HG02943 (cell line): ENCODE results near the gene MED14.
A peak's percentile ranks its signal among the peaks of the same experiment; 100 is the strongest.

Experiments
- ATAC-seq: cut with Tn5 transposase; IDR thresholded peaks from one replicate; pipeline ENCODE4 v1.9.1; 2021; ENCODE audit warnings: mild to moderate bottlenecking, low read depth, moderate library complexity; ENCODE audit not compliant: unreplicated experiment

MED14 gene

DNA sequence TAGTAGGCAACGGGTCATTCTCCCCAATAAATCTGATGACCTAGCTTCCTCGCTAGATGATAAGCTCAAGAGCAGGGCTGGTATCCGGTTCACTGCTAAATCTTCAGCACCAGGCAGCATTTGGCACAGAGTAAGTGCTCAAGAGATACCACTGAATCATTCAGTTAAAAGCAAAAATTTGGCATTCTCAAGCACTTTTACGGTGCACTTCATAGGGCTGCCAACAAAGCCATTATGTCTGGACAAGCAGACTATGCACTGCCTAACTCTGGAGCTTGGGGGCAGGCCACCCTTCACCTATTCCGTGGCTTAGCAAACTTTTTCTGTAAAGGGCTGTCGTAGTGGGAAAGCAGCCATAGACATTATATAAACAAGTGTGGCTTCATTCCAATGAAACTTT is 64.2 kb downstream of the MED14 start:
- no peak for ATAC-seq

DNA sequence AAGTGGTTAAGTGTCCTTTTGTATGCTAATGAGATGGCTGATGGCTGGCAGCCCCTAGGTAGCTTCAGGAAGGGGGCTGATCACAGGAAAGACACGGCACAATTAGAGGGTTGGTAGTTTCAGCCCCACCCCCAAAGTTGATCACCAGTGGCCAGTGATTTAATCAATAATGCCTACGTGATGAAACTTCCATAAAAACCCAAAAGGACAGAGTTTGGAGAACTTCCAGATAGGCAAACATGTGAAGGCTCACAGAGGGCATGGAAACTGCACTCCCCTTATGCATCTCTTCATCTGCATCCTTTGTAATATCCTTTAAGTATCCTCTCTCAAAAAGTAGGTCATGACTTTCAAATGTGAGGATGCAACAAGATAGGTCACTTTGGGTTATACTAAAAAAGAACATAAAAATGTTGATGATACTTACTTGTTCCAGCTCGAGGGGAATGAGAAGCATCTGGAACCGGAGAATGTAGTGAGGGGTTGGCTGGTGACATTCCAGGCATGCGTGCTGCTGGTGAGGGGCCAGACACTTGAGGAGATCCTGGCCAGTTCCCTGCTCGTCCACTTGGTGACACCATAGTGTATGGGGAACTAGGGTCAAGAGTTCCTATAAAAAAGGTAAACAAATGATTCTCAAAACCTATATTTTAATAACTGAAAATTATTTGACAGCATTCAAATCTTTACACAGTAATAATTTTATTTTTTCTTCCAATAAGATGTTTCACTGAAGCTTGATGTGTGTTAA is 71.3 kb downstream of the MED14 start:
- ATAC-seq, result no peak

GRCh38 chrX:40663078-40663740 is 72.1 kb downstream of the MED14 start:
- ATAC-seq, result no peak

DNA sequence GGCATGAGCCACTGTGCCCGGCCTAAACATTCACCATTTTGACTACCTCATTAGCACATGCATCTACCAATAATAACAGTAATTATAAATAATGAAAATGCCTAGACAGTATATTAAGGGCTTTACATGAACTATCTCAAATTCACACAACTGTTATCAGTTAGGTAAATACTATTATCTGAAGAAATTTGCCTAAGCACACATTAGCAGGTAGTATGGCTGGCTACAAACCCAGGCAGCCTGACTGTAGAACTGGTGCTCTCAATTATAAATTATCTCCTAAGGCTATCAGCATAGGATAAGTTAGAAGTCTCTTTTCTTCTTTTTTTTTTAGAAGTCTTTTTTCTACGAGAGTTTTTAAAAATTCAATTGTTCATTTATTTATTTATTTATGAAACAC is 73.9 kb downstream of the MED14 start:
- no peak for ATAC-seq

DNA sequence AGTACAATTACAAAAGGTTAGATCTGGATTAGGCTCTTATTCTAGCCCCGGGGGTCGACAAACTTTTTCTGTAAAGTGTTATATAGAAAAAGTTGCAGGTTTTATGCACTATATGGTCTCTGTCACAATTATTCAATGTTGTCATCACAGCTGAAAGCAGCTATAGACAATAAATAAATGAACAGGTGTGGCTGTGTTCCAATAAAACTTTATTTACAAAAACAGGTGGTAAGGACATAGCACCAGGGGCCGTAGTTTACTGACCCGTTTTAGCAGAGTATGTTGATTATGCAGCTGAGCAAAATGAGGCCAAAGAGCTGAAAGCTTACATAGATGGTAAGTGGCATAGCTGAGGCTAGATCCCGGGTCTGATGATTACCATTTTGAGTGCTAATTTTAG is 75.0 kb downstream of the MED14 start:
- no peak for ATAC-seq

GRCh38 chrX:40653535-40653934 is 81.8 kb downstream of the MED14 start:
- no peak for ATAC-seq

DNA sequence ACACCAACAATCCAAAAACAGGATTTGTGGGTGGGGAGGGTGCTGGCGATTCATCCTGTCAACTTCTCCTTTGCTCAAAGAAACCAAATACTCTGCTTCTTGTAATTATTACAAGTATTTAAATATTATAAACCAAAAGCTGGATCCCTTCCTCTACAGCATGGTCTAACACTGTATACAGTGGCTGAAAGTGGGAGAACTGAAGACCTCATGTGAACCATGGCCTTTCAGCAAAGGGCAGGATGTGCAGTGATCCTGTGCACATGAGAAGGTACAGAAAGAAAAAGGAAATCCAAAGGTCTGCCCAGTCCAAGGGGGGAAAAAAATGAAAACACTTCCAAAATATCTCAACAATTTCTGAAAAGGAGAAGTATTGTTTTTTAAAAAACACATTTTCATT is 82.7 kb downstream of the MED14 start:
- no peak for ATAC-seq

DNA sequence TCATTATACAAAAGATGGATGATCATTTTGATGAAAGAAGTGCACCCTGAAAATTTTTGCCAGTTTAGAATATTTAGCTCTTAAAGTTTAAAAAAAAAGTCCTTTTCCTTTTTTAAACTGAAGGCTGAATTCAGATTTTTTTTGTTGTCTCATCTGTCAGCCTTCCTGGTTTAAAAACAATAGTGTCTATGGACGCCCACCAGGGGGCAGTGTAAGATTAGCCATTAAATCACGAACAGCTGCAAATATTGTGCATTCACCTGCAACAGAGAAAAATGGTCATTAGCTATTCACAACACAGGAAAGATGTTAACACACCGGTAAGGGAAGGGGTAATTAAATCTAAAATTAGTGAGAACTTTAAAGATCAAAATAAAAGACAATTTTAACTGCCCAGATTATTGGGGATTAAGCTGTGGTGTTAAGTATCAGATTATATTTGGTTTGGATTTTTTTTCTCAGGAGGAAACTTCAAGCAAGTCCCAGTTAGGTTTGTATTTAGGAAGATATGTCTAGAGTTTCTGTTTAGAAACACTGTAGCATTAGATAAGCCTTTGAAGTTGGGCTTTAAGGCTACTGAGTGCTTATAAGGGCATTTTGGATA is 83.6 kb downstream of the MED14 start:
- ATAC-seq, result no peak

GRCh38 chrX:40647307-40648197 is 87.8 kb downstream of the MED14 start, which contains the start of gene CXorf38:
CXorf38 (minus strand) TSS chrX:40647561; CDS start chrX:40647520, 41 bp downstream.
- ATAC-seq, result peak; percentile 66

- ATAC-seq, result peak; percentile 24
Observed at GRCh38 chrX:40646489-40647306, 88.6 kb downstream of the MED14 start.

- ATAC-seq, result no peak
Observed at GRCh38 chrX:40644821-40645358, 90.5 kb downstream of the MED14 start.

- ATAC-seq, result no peak
Observed at GRCh38 chrX:40644176-40644575, 91.2 kb downstream of the MED14 start.

- ATAC-seq, result no peak
Observed at GRCh38 chrX:40637687-40638086, 97.7 kb downstream of the MED14 start.

DNA sequence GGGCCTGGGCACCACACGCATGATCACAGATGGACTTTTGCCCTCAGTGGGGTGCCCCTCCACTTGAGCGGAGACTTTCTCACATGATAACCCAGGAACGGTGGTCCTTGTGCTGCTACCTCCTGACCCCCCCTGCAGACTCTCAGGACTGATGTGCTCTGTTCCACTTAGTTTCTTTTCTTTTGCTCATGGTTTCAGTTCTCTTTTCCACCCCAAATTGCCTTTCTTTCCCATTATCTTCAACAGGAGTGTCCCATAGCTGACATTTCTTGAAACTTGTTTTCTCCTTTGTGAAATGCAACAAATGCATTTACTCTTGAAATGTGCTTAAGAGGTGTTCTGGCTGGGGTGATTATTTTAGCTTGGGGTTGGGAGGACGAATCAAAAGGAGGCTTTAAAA is 103.1 kb downstream of the MED14 start:
- no peak for ATAC-seq

DNA sequence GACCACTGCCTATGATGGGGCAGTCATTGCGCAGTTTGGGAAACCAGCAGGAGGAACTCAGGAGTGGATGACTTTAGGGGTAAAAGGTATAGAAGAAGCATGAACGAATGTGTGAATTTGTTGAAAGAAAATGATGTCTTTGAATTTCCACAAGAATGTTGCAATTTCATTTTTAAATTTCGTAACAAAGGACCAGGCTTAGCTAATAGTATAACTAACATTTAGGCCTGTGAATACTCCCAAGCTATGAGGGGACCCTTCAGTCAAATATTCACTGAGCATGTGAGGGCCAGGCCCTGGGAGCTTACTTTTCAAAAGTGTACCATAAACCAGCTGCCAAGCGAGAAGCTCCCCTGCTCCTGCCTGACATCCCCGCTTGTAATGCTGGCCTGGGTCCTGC is 106.8 kb downstream of the MED14 start:
- no peak for ATAC-seq

DNA sequence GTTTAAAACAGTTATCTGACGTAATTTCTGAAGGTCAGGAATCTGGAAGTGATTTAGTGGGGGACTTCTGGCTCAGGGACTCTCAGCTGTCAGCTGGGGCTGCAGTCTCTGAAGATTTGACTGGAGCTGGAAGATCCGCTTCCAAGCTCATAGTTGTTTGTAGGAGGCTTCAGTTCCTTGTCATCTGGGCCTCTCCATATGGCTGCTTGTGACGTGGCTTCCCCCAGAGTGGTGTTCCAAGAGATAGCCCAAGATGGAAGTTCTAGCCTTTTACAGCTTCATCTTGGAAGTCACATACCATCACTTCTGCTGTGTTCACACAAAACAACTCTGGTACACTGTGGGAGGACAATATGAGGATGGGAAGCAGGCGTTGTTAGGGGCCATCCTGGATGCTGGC is 110.0 kb downstream of the MED14 start:
- ATAC-seq, result no peak

DNA sequence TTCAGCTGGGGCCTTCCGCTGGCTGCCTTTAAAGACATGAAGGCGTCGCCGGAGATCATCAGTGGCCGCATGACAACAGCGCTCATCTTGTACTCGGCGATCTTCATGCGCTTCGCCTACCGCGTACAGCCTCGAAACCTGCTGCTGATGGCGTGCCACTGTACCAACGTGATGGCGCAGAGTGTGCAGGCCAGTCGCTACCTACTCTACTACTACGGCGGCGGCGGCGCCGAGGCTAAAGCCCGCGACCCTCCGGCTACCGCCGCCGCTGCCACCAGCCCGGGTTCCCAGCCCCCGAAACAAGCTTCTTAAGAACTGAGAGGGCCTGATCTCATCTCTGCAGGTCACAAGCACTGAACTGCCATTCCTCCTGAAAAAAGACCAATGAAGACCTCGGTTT is 111.7 kb downstream of the MED14 start:
- ATAC-seq, result no peak

- no peak for ATAC-seq
Observed at GRCh38 chrX:40623139-40623536, 112.2 kb downstream of the MED14 start, which contains the start of gene MPC1L. MPC1L (plus strand) TSS chrX:40623428; CDS start chrX:40623566, 138 bp downstream.

DNA sequence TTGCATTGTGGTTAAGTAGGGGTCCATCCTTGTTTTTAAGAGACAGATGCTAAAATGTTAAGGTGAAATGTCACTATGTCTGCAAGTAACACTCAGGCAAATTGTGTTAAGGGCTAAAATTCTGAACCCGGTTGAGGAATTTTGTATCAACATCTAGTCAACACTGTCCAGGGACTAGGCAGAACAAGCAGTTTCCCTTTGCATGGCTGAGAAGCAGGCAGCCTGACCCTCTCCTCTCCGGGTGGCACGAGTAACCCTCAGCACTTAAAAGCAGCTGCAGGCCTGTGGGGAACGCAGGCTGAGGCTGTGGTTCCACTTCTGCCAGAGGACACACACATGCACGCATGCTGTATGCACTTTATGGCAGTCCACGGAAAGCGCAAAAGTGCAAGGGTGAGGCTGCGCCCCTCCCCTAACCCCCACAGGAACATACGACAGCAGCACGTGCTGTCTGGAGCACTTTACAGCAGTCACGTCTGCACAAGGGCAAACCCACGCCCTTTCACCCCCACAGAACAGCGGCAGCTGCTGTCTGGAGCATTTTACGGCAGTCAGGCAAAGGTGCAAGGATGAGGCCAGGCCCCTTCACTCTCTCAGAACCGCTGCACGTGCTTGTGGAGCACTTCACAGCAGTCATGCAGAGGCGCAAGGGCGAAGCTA is 112.7 kb downstream of the MED14 start:
- ATAC-seq, result no peak
